B cell (primary cell): ENCODE measurements around the gene RPRD1A. TPM values are rescaled to one million over a fixed set of nuclear protein-coding genes. Genes with fewer than 3 reads are reported as not detected.
A peak's percentile ranks its signal among the peaks of the same experiment; 100 is the strongest.
"Not testable (repeated sequence)": the region's sequence is repeated elsewhere in the genome, so short reads cannot be mapped to it uniquely, and the experiment has no call there.

Source experiments
- ATAC-seq: fragments of 200-7000 bp; cut with Tn5 transposase; one replicate; pipeline ENCODE4 v1.10.0; 2021; ENCODE audit warnings: low read depth, mild to moderate bottlenecking, moderate number of reproducible peaks, moderate library complexity
- CTCF ChIA-PET: fragments of 350-600 bp; sonication (Branson Sonifier 250); formaldehyde crosslinking; loops from one replicate; lab custom pipeline; 2021; ENCODE audit warnings: antibody characterized with exemption, inconsistent platforms; lab: Charles Lee
- POLR2A ChIA-PET: fragments of 350-600 bp; sonication (Branson Sonifier 250); formaldehyde crosslinking; loops from one replicate; lab custom pipeline; 2021; ENCODE audit warnings: antibody characterized with exemption; lab: Charles Lee
- DNase-seq: peaks from one replicate; pipeline ENCODE4 v3.0.0; 2013
- H2AFZ ChIP-seq: 2 replicates; pipeline ENCODE4 v1.6.1; 2012; ENCODE audit warnings: mild to moderate bottlenecking, low read depth, low read length; ENCODE audit not compliant: insufficient read depth, poor library complexity, severe bottlenecking
- H3K27ac ChIP-seq, 2 donors: 1 replicate in 1 of 2; 2 replicates in 1 of 2; pipeline ENCODE4 v1.5.1; 2012 to 2013; ENCODE audit warnings: low read length in 2 of 2, mild to moderate bottlenecking in 2 of 2, moderate library complexity in 1 of 2
- H3K27me3 ChIP-seq, 4 experiments: fragments of 200-600 bp in 1 of 4; sonication (generic) in 1 of 4; replicated peaks in 1 of 4; 1 replicate in 2 of 4; 2 replicates in 2 of 4; pipeline versions ENCODE4 v1.6.1 to v1.7.0; 2013 to 2016; ENCODE audit warnings: low read length in 3 of 4, mild to moderate bottlenecking in 2 of 4, mixed read lengths in 1 of 4, moderate library complexity in 1 of 4; ENCODE audit not compliant: insufficient read depth in 4 of 4, control insufficient read depth in 3 of 4; ENCODE audit errors: control extremely low read depth in 1 of 4
- H3K36me3 ChIP-seq, 2 experiments: replicated peaks in 1 of 2; 1 replicate in 1 of 2; 2 replicates in 1 of 2; pipeline versions ENCODE4 v1.6.1 to v1.7.1; 2013; ENCODE audit warnings: low read length in 1 of 2; ENCODE audit not compliant: insufficient read depth in 2 of 2, control insufficient read depth in 1 of 2; ENCODE audit errors: control extremely low read depth in 1 of 2, extremely low read depth in 1 of 2
- H3K4me1 ChIP-seq, 2 donors: fragments of 200-600 bp in 1 of 2; sonication (generic) in 1 of 2; 1 replicate in 1 of 2; 2 replicates in 1 of 2; pipeline versions ENCODE4 v1.5.1 to v1.6.1; 2013 to 2017; ENCODE audit warnings: low read length in 2 of 2; ENCODE audit not compliant: control insufficient read depth in 2 of 2, insufficient read depth in 2 of 2
- H3K4me2 ChIP-seq: replicated peaks from 2 replicates; pipeline ENCODE3; 2012; ENCODE audit warnings: mild to moderate bottlenecking, low read depth, low read length; ENCODE audit not compliant: poor library complexity, severe bottlenecking
- H3K4me3 ChIP-seq, 5 experiments: fragments of 200-600 bp in 1 of 5; sonication (generic) in 1 of 5; 1 replicate in 3 of 5; 2 replicates in 2 of 5; pipeline versions ENCODE4 v1.5.1 to v1.7.0; 2011 to 2016; ENCODE audit warnings: low read length in 4 of 5, mild to moderate bottlenecking in 4 of 5, low read depth in 2 of 5, control low read depth in 1 of 5, moderate library complexity in 1 of 5; ENCODE audit not compliant: insufficient read depth in 1 of 5; ENCODE audit errors: control extremely low read depth in 1 of 5, extremely low read depth in 1 of 5
- H3K79me2 ChIP-seq: fragments of 200-600 bp; sonication (generic); one replicate; pipeline ENCODE4 v1.6.0; 2016; ENCODE audit warnings: low read length; ENCODE audit not compliant: control insufficient read depth, insufficient read depth
- H3K9ac ChIP-seq: fragments of 200-600 bp; sonication (generic); 2 replicates; pipeline ENCODE4 v1.6.1; 2017; ENCODE audit warnings: mild to moderate bottlenecking, low read length, moderate library complexity
- H3K9me3 ChIP-seq, 3 donors: one replicate each; pipeline versions ENCODE4 v1.6.1 to v1.7.1; 2013; ENCODE audit warnings: low read length in 2 of 3; ENCODE audit not compliant: control insufficient read depth in 2 of 3, insufficient read depth in 1 of 3; ENCODE audit errors: control extremely low read depth in 1 of 3
- H4K20me1 ChIP-seq: 2 replicates; pipeline ENCODE4 v1.6.0; 2012; ENCODE audit warnings: mild to moderate bottlenecking, low read length; ENCODE audit not compliant: insufficient read depth, control insufficient read depth, poor library complexity, severe bottlenecking
- H3K27ac Mint-ChIP-seq: one replicate; pipeline ENCODE4 v1.8.0; 2021; ENCODE audit warnings: mixed read lengths
- H3K27me3 Mint-ChIP-seq: one replicate; pipeline ENCODE4 v1.8.0; 2021; ENCODE audit warnings: mixed read lengths
- H3K4me1 Mint-ChIP-seq: one replicate; pipeline ENCODE4 v1.8.0; 2021; ENCODE audit warnings: mixed read lengths
- H3K4me3 Mint-ChIP-seq: one replicate; pipeline ENCODE4 v1.8.0; 2021; ENCODE audit warnings: mixed read lengths
- H3K9me3 Mint-ChIP-seq: one replicate; pipeline ENCODE4 v1.8.0; 2022; ENCODE audit warnings: mixed read lengths; ENCODE audit not compliant: insufficient read depth
- EZH2 ChIP-seq: IDR thresholded peaks from 2 replicates; pipeline ENCODE4 v1.6.1; 2012; ENCODE audit warnings: borderline replicate concordance, low read depth, mild to moderate bottlenecking, moderate library complexity, low read length; ENCODE audit not compliant: insufficient read depth, poor library complexity, severe bottlenecking
- WGBS: methylation state at CpG from one replicate; pipeline ENCODE4 v1.1.5; 2013; ENCODE audit warnings: missing lambda C conversion rate; ENCODE audit not compliant: insufficient coverage; 5-methylcytosine and 5-hydroxymethylcytosine counted together
- intact Hi-C: fragments of 100-400 bp; cut with micrococcal nuclease; formaldehyde crosslinking; loops from one replicate; pipeline ENCODE4 v1.10.0; 2022
- polyA minus RNA-seq: library from RNA; depleted of rRNA, polyadenylated mRNA; stranded (reverse); fragments of >200 nt; gene quantifications from 2 replicates; pipeline ENCODE4 v1.2.3, GENCODE V29; 2012
- polyA plus RNA-seq: library from polyadenylated mRNA; depleted of rRNA; stranded (reverse); fragments of >200 nt; gene quantifications from 2 replicates; pipeline ENCODE4 v1.2.3, GENCODE V29; 2012
- total RNA-seq, 2 donors: library from RNA; stranded (reverse); fragments of 120-200 nt in 1 of 2; gene quantifications; 1 replicate in 1 of 2; 2 replicates in 1 of 2; pipeline versions ENCODE4 v1.2.3 to v1.2.4, GENCODE V29; 2013 to 2022
- TF ChIP-seq, protein P1 (sequence below): fragments of 200-600 bp; IDR thresholded peaks from one replicate; pipeline ENCODE4 v1.8.0; 2022; ENCODE audit warnings: antibody characterized with exemption, mild to moderate bottlenecking

The RPRD1A gene, protein sequence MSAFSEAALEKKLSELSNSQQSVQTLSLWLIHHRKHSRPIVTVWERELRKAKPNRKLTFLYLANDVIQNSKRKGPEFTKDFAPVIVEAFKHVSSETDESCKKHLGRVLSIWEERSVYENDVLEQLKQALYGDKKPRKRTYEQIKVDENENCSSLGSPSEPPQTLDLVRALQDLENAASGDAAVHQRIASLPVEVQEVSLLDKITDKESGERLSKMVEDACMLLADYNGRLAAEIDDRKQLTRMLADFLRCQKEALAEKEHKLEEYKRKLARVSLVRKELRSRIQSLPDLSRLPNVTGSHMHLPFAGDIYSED
- total RNA-seq, result 62.6 and 66.5 TPM in 2 replicates
- 62.8 TPM for total RNA-seq (2013)
- 27.6 and 45.8 TPM in 2 replicates for polyA plus RNA-seq
- 18.6 and 22.3 TPM in 2 replicates for polyA minus RNA-seq

DNA sequence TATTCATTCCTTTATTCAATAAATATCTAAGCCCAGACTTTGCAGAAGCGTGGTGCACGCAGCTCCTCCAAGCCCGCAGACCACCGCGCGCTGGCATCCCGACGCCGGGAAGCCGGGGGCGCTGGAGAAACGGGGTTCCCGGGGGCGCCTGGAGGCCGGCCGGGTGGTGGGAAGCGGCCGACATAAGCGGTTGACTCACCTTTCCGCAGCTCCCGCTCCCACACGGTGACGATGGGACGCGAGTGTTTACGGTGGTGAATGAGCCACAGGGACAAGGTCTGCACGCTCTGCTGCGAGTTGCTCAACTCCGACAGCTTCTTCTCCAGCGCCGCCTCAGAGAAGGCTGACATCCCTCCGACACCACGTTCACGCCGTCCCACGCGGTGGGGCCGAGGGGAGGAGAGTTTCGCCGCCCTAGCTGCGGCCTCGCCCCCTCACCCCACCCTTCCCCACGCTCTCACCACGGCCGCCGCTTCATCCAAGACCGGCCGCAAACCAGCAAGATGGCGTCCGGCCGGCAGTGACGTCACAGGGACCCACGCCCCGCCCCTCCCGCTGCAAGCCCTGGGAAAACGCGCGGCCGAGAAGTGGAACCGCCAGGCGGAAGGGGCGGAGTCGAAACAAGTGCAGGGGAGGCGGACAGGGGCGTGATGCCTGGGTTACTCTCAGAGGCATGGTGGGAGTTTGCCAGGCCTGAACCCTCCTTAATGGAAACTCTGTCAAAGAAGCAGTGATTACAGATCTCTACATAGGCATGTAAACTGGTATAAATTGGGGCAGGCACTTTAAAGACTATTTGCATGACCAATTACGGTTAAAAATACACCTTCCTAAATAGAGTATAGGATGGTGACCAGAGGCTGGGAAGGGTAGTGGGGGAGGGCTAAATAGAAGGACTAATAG lies at the start of gene RPRD1A:
TSS of gene RPRD1A (minus strand) at position 505 of the 903 bp plus-strand sequence. CDS start at position 350, 155 bp downstream.
- TF ChIP-seq EZH2, result no peak
- TF ChIP-seq, protein P1, sequence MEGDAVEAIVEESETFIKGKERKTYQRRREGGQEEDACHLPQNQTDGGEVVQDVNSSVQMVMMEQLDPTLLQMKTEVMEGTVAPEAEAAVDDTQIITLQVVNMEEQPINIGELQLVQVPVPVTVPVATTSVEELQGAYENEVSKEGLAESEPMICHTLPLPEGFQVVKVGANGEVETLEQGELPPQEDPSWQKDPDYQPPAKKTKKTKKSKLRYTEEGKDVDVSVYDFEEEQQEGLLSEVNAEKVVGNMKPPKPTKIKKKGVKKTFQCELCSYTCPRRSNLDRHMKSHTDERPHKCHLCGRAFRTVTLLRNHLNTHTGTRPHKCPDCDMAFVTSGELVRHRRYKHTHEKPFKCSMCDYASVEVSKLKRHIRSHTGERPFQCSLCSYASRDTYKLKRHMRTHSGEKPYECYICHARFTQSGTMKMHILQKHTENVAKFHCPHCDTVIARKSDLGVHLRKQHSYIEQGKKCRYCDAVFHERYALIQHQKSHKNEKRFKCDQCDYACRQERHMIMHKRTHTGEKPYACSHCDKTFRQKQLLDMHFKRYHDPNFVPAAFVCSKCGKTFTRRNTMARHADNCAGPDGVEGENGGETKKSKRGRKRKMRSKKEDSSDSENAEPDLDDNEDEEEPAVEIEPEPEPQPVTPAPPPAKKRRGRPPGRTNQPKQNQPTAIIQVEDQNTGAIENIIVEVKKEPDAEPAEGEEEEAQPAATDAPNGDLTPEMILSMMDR, result no peak
- H3K4me1 Mint-ChIP-seq, result peaks cover 42% of the 10 kb centered on the region
- Histone ChIP-seq H3K4me1 (peaks cover 29 to 34% of the 10 kb centered on the region in 2 donors), H2AFZ (peak within 1 kb of the TSS; percentile 94), H3K27ac (peak within 1 kb of the TSS; percentile 83 to 85), H3K36me3 (no peaks in the 10 kb centered on the region), H3K4me3 (peak within 1 kb of the TSS; percentile 74 to 98 (median 97)), H3K4me2 (peak within 1 kb of the TSS; percentile 79), H4K20me1 (peaks cover 5% of the 10 kb centered on the region), H3K79me2 (peaks cover 50% of the 10 kb centered on the region), H3K9ac (peak within 1 kb of the TSS; percentile 94), H3K27me3 (no peaks in the 10 kb centered on the region), H3K9me3 (peaks cover 0 to 10% (median 0%) of the 10 kb centered on the region in 3 donors)
- under 1% methylated on average over 65 of the region's 66 CpGs for WGBS
- peak within 1 kb of the TSS; percentile 87 for H3K4me3 Mint-ChIP-seq
- intact Hi-C loops, result loop anchor here (1.0 to 10.0 kb wide), 10 partner anchors 15 to 777 kb away; partner anchors contain the start of genes ELP2, GALNT1, INO80C and RMP24
- ATAC-seq (peak; percentile 90), DNase-seq (peak; percentile 98)
- H3K27me3 Mint-ChIP-seq, result no peaks in the 10 kb centered on the region
- POLR2A ChIA-PET, result interaction anchor here (2.1 kb wide), 1 partner anchor 62 kb away, joined by 8 read pairs; the partner anchor contains the start of genes ELP2 and SLC39A6
- peak within 1 kb of the TSS; percentile 95 for H3K27ac Mint-ChIP-seq
- CTCF ChIA-PET, result interaction anchor here (0.6 to 2.1 kb wide), 3 partner anchors 28 to 62 kb away, joined by 3 to 7 read pairs (median 6); partner anchors contain the start of genes ELP2 and SLC39A6
- H3K9me3 Mint-ChIP-seq, result no peaks in the 10 kb centered on the region

DNA sequence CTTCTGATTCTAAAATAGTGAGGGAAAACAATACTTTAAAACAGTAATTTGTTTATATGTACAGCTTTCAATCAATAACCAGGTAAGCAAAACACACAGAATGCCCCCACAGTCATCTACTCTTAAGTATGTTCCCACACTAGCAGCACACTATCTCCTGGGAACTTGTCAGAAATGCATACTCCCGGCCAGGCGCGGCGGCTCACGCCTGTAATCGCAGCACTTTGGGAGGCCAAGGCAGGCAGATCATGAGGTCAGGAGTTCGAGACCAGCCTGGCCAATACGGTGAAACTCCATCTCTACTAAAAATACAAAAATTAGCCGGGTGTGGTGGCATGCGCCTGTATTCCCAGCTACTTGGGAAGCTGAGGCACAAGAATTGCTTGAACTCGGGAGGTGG lies 49.4 kb upstream of the RPRD1A start:
- H3K9me3 Mint-ChIP-seq, H3K27ac Mint-ChIP-seq, H3K27ac ChIP-seq, H3K4me2 ChIP-seq, H2AFZ ChIP-seq, H3K4me1 Mint-ChIP-seq, H3K4me3 Mint-ChIP-seq, H3K4me3 ChIP-seq, H3K27me3 ChIP-seq, H3K27me3 Mint-ChIP-seq, POLR2A ChIA-PET, intact Hi-C loops, ATAC-seq, H3K9ac ChIP-seq, H3K79me2 ChIP-seq, H3K9me3 ChIP-seq, DNase-seq, H4K20me1 ChIP-seq, H3K4me1 ChIP-seq: not testable (repeated sequence)
- 93% methylated on average over 10 of the region's 11 CpGs for WGBS
- H3K36me3 ChIP-seq, result peaks cover 0 to 63% of the 10 kb centered on the region in 2 experiments
- CTCF ChIA-PET, result interaction anchor here (1.2 kb wide), 1 partner anchor 168 kb away, joined by 3 read pairs; no protein-coding TSS in a partner anchor
